Pancreas (tissue), 10 donors: ENCODE data around the gene MTHFD1L. TPM values are rescaled to one million over a fixed set of nuclear protein-coding genes. Genes with fewer than 3 reads are reported as not detected.
"Not testable (repeated sequence)": the region's sequence is repeated elsewhere in the genome, so short reads cannot be mapped to it uniquely, and the experiment has no call there.

Experiments used
- ATAC-seq, 4 donors: fragments of 200-7000 bp; cut with Tn5 transposase; one replicate each; pipeline versions ENCODE4 v1.8.0 to v1.9.1; 2020; ENCODE audit warnings: mild to moderate bottlenecking in 4 of 4, moderate library complexity in 4 of 4
- DNase-seq, 6 donors: peaks; one replicate each; pipeline ENCODE4 v3.0.0-alpha.2; 2020
- FAIRE-seq: peaks from 2 replicates; lab custom pipeline; 2012; peaks lifted over from hg19 to GRCh38; lab: Jason Lieb, UNC
- H3K27ac ChIP-seq, 4 donors: fragments of 200-600 bp; sonication (generic); 1 replicate in 3 of 4; 2 replicates in 1 of 4; pipeline versions ENCODE4 v1.5.0 to v1.8.0; 2020
- H3K27me3 ChIP-seq, 4 donors: fragments of 200-600 bp; one replicate each; pipeline ENCODE4 v1.8.0; 2021
- H3K36me3 ChIP-seq, 3 donors: fragments of 200-600 bp; sonication (generic) in 1 of 3; one replicate each; pipeline versions ENCODE4 v1.5.0 to v1.8.0; 2020 to 2021
- H3K4me1 ChIP-seq, 3 donors: fragments of 200-600 bp; one replicate each; pipeline ENCODE4 v1.8.0; 2021
- H3K4me3 ChIP-seq, 4 donors: fragments of 200-600 bp; sonication (generic) in 2 of 4; one replicate each; pipeline versions ENCODE4 v1.5.0 to v1.8.0; 2020 to 2021
- H3K9me3 ChIP-seq, 4 donors: fragments of 200-600 bp; one replicate each; pipeline ENCODE4 v1.8.0; 2021
- CTCF ChIP-seq, 4 donors: fragments of 200-600 bp; sonication (generic) in 3 of 4; IDR thresholded peaks; one replicate each; pipeline versions ENCODE4 v1.5.0 to v1.8.0; 2021; ENCODE audit warnings: antibody characterized with exemption in 4 of 4
- WGBS, 2 donors: extraction: QIAGEN DNeasy Blood & Tissue Kit; methylation state at CpG; one replicate each; pipeline ENCODE4 v1.1.7; 2013; 5-methylcytosine and 5-hydroxymethylcytosine counted together
- intact Hi-C, 3 donors: fragments of 100-400 bp; cut with DNase I; formaldehyde crosslinking; loops; one replicate each; pipeline versions ENCODE4 v1.11.1 to v1.14.2; 2022
- polyA plus RNA-seq, 2 donors: library from polyadenylated mRNA; stranded (reverse); fragments of 200-250 nt; gene quantifications; one replicate each; pipeline ENCODE4 v1.2.3, GENCODE V29; 2013
- total RNA-seq, 6 donors: library from RNA; stranded (reverse); fragmentation: NEBNext Ultra II Directional in 4 of 6; extraction: Animal tissue kit (Norgen Biotek cat#: 25700) in 4 of 6; gene quantifications; one replicate each; pipeline versions ENCODE4 v1.2.1 to v1.2.4, GENCODE V29; 2021 to 2023
- donor health status: healthy with polysubstance abuse.
- donor health status: DM: no; HTN: no; CAD: no; lungs with moderate emphysema.
- donor health status: DM: no; HTN: no; CAD: no.
- donor health status: control.
- donor health status: control.
- donor health status: Bipolar disorder and iron deficiency.
- donor health status: DM: yes; HTN: yes; CAD: no.
- donor health status: DM: no; HTN: no; CAD: no.
- donor health status: DM: no; HTN: no; CAD: no.
- donor health status: DM: yes; HTN: yes; CAD: no.

Gene MTHFD1L
- total and polyA plus RNA-seq, 8 donors = 3.2 to 26.5 (median 9.0) TPM

GRCh38 chr6:151081656-151082055 lies 216.2 kb downstream of the MTHFD1L start:
- Histone ChIP-seq H3K27ac (no peak overlapping the region), H3K4me1 (no peaks in the 10 kb centered on the region), H3K36me3 (no peaks in the 10 kb centered on the region), H3K4me3 (no peak overlapping the region), H3K9me3 (no peaks in the 10 kb centered on the region), H3K27me3 (no peaks in the 10 kb centered on the region)
- TF ChIP-seq CTCF (IDR thresholded peaks at IDR 0.05) = no peak
- ATAC-seq (no peak), FAIRE-seq (no peak), DNase-seq (no peak)
- 66 to 82% methylated on average over 4 of the region's 4 CpGs for WGBS, 2 donors
- intact Hi-C loops = no loop called here

GRCh38 chr6:151082079-151082478 lies 216.6 kb downstream of the MTHFD1L start:
- intact Hi-C loops = no loop called here
- Histone ChIP-seq H3K36me3 (no peaks in the 10 kb centered on the region), H3K4me3 (no peak overlapping the region), H3K9me3 (no peaks in the 10 kb centered on the region), H3K27ac (no peak overlapping the region), H3K4me1 (no peaks in the 10 kb centered on the region), H3K27me3 (no peaks in the 10 kb centered on the region)
- ATAC-seq (no peak), DNase-seq (no peak), FAIRE-seq (no peak)
- 91 to 93% methylated on average over 6 of the region's 6 CpGs for WGBS, 2 donors
- TF ChIP-seq CTCF (IDR thresholded peaks at IDR 0.05) = no peak

GRCh38 chr6:151084275-151084674 lies 218.8 kb downstream of the MTHFD1L start:
- no peaks in the 10 kb centered on the region for H3K9me3 ChIP-seq
- ATAC-seq (no peak), FAIRE-seq (no peak), DNase-seq (no peak)
- no peaks in the 10 kb centered on the region for H3K4me1 ChIP-seq
- 96 to 98% methylated on average over 10 of the region's 10 CpGs for WGBS, 2 donors
- intact Hi-C loops = no loop called here
- H3K27me3 ChIP-seq = no peaks in the 10 kb centered on the region
- no peak overlapping the region for H3K27ac ChIP-seq
- TF ChIP-seq CTCF (IDR thresholded peaks at IDR 0.05) = no peak
- no peak overlapping the region for H3K4me3 ChIP-seq
- H3K36me3 ChIP-seq = no peaks in the 10 kb centered on the region

- ATAC-seq, H3K36me3 ChIP-seq, H3K9me3 ChIP-seq, H3K27ac ChIP-seq, FAIRE-seq, intact Hi-C loops, H3K4me3 ChIP-seq, H3K27me3 ChIP-seq, DNase-seq, H3K4me1 ChIP-seq: not testable (repeated sequence)
- 93 to 95% methylated on average over 8 of the region's 8 CpGs for WGBS, 2 donors
These were observed 221.6 kb downstream of the MTHFD1L start for GRCh38 chr6:151087055-151087454.

GRCh38 chr6:151087861-151088598 lies 222.5 kb downstream of the MTHFD1L start:
- Histone ChIP-seq H3K27ac (no peak overlapping the region), H3K4me3 (no peak overlapping the region), H3K9me3 (no peaks in the 10 kb centered on the region), H3K27me3 (no peaks in the 10 kb centered on the region), H3K36me3 (no peaks in the 10 kb centered on the region), H3K4me1 (no peaks in the 10 kb centered on the region)
- DNase-seq (no peak), ATAC-seq (peak in 3 of 4 donors; percentile 57 to 59 (median 57)), FAIRE-seq (no peak)
- intact Hi-C loops = no loop called here
- WGBS, 2 donors = 79 to 80% methylated on average over 16 of the region's 16 CpGs
- TF ChIP-seq CTCF (IDR thresholded peaks at IDR 0.05) = no peak
